NOMO-1 treated with dmso at 0.1 percent for 144 hours (cell line): Measurements from ENCODE around the gene GNAT2.

ENCODE experiments used
- DNase-seq: peaks from one replicate; lab custom pipeline; 2025; ENCODE audit not compliant: unreplicated experiment; lab: John Stamatoyannopoulos, UW

GNAT2 gene

DNA sequence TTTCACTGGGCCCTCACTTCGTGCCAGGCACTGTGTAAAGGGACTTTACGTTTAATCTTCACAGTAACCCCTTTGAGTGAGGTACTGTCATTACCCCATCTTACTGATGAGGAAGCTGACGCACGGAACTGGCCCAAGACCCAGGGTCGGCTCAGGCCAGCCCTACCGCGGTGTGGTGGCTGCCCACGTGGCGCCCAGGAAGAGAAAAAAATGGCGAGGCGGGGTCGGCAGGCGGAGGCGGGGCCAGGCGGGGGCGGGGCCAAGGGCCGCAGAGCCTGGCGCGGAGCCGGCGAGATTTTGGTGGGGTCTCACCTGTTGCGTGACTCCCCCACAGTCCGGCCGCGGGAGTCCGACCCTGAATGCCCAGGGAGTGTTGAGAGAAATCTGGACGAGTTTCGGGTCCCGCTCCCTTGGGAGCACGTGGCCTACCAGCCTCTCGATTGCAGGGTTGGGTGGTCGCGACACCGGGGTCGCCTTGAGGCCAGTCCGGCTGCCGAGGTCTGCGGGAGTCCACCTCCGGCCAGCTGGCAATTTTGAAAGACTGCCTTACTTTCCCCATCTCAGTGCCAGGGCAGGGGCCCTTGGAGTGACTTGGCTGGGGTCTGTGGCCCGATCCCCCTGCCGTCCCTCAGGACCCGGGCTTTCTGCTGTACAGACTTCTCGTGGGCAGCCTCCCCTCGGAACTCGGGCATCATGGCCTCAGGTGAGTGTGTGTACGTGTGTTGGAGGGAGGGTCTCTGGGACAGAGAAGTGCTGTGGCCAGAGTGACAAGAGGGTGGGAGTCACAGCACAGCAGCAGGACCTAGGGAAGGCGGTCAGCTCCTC, at the start of gene GNAT2, which contains the start of gene AMPD2:
Gene GNAT2, minus strand, starts transcription at position 41 of the 825 bp plus-strand sequence. CDS start 6,746 bp downstream, outside the sequence.
Gene AMPD2, plus strand, starts transcription at position 262 of the 825 bp plus-strand sequence. CDS start 1,339 bp downstream, outside the sequence.
- peak; percentile 57 for DNase-seq

DNA sequence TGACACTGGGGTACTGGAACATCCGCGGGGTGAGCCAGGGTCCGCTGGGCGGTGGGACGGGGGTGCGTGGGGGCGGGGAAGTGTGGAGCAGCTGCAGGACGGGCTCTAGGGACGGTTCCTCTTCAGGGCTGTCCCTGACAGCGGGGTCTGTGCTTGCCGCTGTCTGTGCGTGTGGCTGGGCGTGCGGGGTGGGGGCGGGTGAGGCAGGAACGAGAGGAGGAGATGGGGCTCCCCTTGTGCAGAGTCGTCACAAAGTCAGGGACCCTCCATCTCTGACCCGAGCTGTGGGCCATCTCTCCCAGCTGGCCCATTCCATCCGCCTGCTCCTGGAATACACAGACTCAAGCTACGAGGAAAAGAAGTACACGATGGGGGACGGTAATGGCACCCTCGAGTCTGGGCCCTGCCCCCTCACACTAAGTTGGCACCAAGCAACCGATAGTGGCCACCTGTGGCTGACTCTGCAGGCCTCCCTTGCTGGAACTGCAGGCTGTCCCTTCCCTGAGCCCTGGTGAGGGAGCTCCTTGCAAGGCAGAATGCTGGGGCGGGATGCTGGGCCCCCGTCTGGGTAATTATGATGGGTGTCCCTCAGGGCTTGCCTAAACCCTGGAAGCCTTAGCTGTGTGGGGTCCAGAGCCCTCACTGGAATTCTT, 48.8 kb upstream of the GNAT2 start:
- DNase-seq: no peak

- DNase-seq: peak; percentile 59
Observed at GRCh38 chr1:109667452-109668122, 48.2 kb upstream of the GNAT2 start, which contains the start of gene GSTM2. GSTM2 (plus strand) TSS chr1:109668057; CDS start chr1:109668116, 59 bp downstream.

DNA sequence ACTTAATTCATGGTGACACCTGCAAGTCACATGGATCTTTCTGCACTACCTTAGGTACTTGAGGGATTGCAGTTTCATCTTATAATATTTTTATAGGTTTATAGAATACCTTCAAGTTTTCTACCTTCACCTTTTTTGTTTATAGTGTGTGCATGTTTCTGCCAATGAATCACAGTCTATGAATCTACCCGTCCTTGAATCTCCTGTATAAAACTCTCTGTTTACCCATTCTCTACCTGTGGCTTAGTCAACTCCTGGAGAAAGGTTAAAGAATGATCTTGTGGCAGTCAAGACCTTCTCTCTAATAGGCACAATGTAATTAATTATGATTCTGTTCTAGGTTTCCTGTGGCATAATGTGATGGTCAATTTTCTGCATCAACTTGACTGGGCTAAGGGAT, 45.3 kb upstream of the GNAT2 start:
- no peak for DNase-seq

DNA sequence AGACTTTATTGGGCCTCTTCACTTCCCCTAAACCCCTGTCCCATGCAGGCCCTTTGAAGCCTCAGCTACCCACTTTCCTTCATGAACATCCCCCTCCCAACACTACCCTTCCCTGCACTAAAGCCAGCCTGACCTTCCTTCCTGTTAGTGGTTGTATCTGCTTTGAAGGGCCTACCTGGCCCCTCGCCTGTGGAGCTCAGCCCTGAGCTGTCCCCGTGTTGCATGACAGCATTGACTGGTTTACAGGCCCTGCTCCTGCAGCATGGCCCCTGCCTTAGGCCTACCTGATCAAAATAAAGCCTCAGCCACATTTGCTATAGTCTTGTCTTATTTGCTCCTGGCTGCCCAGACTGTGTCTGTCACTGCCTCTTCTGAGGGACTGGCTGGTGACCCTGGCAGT, 42.0 kb upstream of the GNAT2 start:
- DNase-seq: no peak

DNA sequence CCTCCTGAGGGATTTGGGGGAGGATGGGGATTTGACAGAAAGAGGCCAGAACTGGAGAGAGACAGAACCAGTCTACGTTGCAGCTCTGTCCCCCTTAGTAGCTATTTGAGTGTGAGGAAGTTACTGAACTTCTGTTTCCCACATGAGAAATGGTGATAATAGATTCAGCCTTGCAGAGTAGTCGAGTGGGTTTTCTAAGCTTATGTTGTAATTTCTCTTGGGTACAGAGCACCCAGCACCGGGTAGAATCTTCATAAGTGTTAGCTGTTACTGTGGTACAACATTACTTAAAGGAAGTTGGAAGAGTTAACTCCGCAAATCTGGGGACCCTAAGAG, 41.2 kb upstream of the GNAT2 start:
- DNase-seq: peak; percentile 21

- no peak for DNase-seq
Observed at GRCh38 chr1:109659997-109660690, 40.7 kb upstream of the GNAT2 start.

DNA sequence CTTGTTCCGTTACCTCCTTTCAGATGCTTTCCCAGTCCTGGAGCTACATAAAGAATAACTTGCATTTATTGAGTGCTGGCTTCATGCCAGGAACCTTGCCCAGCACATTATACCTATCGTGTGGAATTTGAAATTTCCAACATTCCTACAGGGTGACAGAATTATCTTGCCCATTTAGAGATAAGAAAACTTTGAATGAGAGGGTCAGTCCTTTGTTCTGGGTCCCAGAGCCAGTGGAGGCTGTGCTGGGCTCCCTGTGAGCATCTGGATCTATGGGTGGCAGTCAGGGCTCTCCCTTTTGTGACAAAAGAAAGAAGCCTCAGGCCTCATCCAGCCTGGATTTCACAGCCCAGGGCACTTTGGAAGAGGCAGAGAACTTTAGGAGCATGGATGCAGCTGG, 39.7 kb upstream of the GNAT2 start:
- no peak for DNase-seq

DNA sequence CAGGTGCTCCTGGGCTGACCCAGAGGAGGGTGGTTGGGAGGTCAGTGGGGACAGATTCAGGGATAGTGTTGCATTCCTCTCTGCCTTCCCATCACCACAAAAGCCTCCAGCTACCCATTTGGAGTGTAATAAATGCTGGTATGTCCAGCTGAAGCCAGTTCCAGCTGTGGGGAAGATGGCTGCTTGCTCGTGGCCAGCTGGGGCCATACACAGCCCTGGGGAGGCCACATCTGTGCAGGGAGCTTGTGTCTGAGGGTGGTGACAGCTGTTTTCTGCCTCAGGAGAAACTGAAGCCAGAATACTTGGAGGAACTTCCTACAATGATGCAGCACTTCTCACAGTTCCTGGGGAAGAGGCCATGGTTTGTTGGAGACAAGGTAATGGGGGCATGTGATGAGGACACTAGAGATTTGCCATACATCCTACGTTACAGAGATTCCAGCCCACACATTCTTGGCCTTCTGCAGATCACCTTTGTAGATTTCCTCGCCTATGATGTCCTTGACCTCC, 39.2 kb upstream of the GNAT2 start:
- DNase-seq: no peak

GRCh38 chr1:109657970-109658369, 38.6 kb upstream of the GNAT2 start:
- no peak for DNase-seq

DNA sequence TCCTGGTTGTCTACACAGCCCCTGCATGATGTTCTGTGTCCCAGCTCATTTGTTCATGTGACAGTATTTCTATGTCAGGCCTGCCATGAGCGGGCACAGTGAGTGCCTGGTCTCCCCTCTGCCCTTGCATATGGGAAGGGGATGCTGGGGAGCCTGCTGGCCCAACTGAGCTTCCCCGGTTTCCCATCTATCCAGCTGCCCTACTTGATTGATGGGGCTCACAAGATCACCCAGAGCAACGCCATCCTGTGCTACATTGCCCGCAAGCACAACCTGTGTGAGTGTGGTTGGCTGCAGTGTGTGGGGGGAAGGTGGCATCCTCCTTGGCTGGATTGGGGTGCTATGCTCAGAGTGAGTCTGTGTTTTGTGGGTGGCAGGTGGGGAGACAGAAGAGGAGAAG, 38.0 kb upstream of the GNAT2 start:
- DNase-seq: no peak

DNA sequence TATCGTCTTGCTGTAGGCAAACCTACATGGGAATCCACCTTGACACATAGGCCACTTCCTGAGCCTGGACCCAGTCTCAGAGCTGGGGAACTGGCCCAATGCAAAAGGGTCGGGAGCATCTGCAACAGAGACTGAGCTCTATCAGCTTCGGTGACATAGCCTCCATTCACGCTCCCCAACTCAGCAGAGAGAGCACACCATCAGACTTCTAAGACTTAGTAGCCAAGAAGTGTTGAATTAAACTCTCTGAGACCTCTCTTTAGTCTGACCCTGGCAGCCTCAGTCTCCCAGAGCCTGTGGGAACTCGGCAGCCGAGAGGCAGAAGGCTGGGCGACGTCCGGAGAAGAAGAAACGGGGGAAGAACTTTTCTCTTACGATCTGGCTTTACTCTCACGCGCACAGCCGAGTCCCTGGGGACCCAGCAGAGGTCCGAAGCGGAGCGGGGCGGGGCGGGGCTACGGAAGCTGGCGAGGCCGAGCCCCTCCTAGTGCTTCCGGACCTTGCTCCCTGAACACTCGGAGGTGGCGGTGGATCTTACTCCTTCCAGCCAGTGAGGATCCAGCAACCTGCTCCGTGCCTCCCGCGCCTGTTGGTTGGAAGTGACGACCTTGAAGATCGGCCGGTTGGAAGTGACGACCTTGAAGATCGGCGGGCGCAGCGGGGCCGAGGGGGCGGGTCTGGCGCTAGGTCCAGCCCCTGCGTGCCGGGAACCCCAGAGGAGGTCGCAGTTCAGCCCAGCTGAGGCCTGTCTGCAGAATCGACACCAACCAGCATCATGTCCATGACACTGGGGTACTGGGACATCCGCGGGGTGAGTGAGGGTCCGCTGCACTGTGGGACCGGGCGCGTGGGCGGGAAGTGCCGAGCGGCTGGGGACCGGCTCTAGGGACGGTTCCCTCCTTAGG, 36.5 kb upstream of the GNAT2 start, which contains the start of gene GSTM4:
Gene GSTM4, plus strand, starts transcription at position 485 of the 905 bp plus-strand sequence. Its CDS starts 291 bp downstream, at position 776.
- peak; percentile 68 for DNase-seq

- no peak for DNase-seq
Observed at GRCh38 chr1:109654519-109654918, 35.1 kb upstream of the GNAT2 start.

GRCh38 chr1:109653306-109653705, 33.9 kb upstream of the GNAT2 start:
- no peak for DNase-seq

DNA sequence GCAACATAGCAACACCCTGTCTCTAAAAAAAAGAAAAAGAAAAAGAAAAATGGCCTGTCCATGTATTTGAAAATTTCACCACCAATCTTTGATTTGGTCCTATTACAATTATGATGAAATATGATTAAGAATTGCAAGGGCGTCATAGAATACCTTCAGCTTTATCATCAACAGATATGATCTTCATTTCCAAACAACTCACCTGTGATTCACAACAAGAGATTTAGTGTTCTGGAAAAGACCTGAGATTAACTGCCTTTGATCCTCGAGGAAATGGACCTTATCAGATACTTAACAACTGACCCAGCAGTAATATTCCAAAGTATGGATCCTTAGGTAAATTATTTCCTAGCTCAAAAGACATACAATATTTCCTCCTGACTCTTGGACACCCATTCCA, 33.0 kb upstream of the GNAT2 start:
- DNase-seq: no peak

- DNase-seq: no peak
Observed at GRCh38 chr1:109650609-109651008, 31.2 kb upstream of the GNAT2 start.

- DNase-seq: no peak
Observed at GRCh38 chr1:109649491-109649914, 30.1 kb upstream of the GNAT2 start.

DNA sequence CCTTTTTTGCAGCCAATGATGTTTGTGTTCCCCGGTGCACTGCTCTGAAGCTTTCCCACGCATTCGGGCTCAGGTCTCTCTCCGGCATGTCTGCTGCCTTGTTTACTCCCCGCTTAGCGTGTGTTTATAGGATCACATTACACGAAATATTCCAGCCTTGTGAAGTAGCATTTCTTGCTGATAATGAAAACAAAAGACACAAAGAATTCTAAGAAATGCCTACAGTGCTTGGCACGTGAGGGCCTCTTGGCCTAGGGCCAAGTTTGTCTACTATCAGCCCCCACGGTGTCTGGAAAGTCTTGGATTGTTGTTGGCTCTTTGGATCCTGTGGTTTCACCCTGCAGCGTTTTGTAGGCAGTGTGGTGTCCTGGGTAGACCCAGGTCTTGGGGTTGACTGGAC, 25.3 kb upstream of the GNAT2 start:
- DNase-seq: no peak

DNA sequence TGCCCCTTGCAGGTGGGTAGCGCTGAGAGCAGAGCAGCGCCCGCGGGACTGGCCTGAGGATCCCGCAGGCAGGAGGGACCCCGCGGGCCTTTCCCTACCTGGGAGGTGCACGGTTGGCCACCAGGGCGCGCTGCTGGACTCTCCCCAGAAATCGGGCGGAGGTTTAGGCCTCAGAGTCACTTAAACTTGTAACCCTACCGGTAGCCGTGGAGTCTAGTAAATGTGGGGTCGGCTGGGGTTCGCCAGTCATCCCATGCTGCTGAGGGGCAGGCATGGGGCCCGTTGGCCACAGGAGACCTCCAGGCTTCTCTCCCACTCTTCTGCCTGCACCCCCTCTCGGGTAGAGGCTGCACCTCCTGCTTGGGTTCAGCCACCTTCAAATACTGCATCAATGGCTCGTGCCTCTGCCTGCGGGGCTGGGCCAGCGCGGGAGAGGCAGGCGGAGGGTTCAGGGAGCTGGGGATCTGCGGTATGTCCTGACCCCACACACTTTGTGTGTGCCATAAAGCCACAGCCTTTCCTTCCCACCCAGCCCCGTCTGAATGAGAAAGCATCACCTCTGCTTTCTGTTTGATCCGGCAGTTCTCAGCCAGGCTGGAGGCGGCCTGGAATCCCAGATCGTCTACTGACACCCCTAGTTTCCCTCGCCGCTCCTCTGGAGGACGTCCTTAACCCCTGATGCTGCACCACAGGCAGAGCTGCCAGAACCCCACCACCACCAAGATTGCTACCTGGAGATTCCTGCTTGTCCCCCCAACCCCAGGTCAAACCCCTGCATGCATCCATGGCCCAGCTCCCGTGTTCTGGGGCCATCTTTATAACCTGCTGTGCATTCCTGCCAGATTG, 24.2 kb upstream of the GNAT2 start:
- peak; percentile 58 for DNase-seq
